ENCODE measurements around the gene ANO1.

ANO1 gene

GRCh38 chr11:70201882-70202861, 124.1 kb downstream of the ANO1 start:
- Histone ChIP-seq H2AFZ (ENCODE audit: low read depth, low read length, severe bottlenecking) (peak overlapping the region; percentile 11), H3K79me2 (ENCODE audit: insufficient read depth, low read length) (peaks cover 34% of the 10 kb centered on the region), H3K27me3 (ENCODE audit: low read length) (no peaks in the 10 kb centered on the region), H3F3A (ENCODE audit: insufficient read depth) (no peaks in the 10 kb centered on the region), H4K20me1 (ENCODE audit: low read depth, low read length) (peaks cover 11% of the 10 kb centered on the region; the same call in 1 of the 2 replicates), H3K9me3 (ENCODE audit: insufficient read depth, low read length) (no peaks in the 10 kb centered on the region), H3K4me2 (ENCODE audit: low read depth, low read length, poor library complexity, severe bottlenecking) (no peak overlapping the region), H3K36me3 (ENCODE audit: low read length) (peaks cover 2% of the 10 kb centered on the region; the same call in 1 of the 2 replicates), H3K9ac (ENCODE audit: low read length) (no peak overlapping the region), H3K9me2 (replicated peaks; ENCODE audit: insufficient read depth, low read length) (no peaks in the 10 kb centered on the region), H3K4me3 (ENCODE audit: insufficient read depth, low read length, poor library complexity, severe bottlenecking) (no peak overlapping the region), H3K27ac (ENCODE audit: low read depth, low read length) (no peak overlapping the region)
- TF ChIP-seq CTCF (IDR thresholded peaks at IDR 0.05; ENCODE audit: insufficient read depth, low read length, poor library complexity, severe bottlenecking) (no peak), EZH2phosphoT487 (conservative IDR thresholded peaks at IDR 0.05; ENCODE audit: low read length) (no peak)

- Histone ChIP-seq H3K9me3 (ENCODE audit: insufficient read depth, low read length) (no peaks in the 10 kb centered on the region), H3K9me2 (replicated peaks; ENCODE audit: insufficient read depth, low read length) (no peaks in the 10 kb centered on the region), H3K27ac (ENCODE audit: low read depth, low read length) (peak within 1 kb of the TSS; percentile 71), H3K9ac (ENCODE audit: low read length) (peak within 1 kb of the TSS; percentile 98), H2AFZ (ENCODE audit: low read depth, low read length, severe bottlenecking) (peak within 1 kb of the TSS; percentile 59), H3K27me3 (ENCODE audit: low read length) (no peaks in the 10 kb centered on the region), H4K20me1 (ENCODE audit: low read depth, low read length) (peaks cover 11% of the 10 kb centered on the region; the same call in 1 of the 2 replicates), H3K36me3 (ENCODE audit: low read length) (peaks cover 2% of the 10 kb centered on the region; the same call in 1 of the 2 replicates), H3K4me3 (ENCODE audit: insufficient read depth, low read length, poor library complexity, severe bottlenecking) (peak within 1 kb of the TSS; percentile 99), H3K4me2 (ENCODE audit: low read depth, low read length, poor library complexity, severe bottlenecking) (peak within 1 kb of the TSS; percentile 71), H3F3A (ENCODE audit: insufficient read depth) (no peaks in the 10 kb centered on the region), H3K79me2 (ENCODE audit: insufficient read depth, low read length) (peaks cover 34% of the 10 kb centered on the region)
- TF ChIP-seq EZH2phosphoT487 (conservative IDR thresholded peaks at IDR 0.05; ENCODE audit: low read length): no peak
- no peak for TF ChIP-seq CTCF (IDR thresholded peaks at IDR 0.05; ENCODE audit: insufficient read depth, low read length, poor library complexity, severe bottlenecking)
These were observed 125.0 kb downstream of the ANO1 start, which contains the start of gene FADD for GRCh38 chr11:70202920-70203750. FADD (plus strand) TSS chr11:70203296; CDS start chr11:70203460, 164 bp downstream.

- Histone ChIP-seq H2AFZ (ENCODE audit: low read depth, low read length, severe bottlenecking) (peak overlapping the region; percentile 59), H3K9me2 (replicated peaks; ENCODE audit: insufficient read depth, low read length) (no peaks in the 10 kb centered on the region), H3K36me3 (ENCODE audit: low read length) (peaks cover 2% of the 10 kb centered on the region; the same call in 1 of the 2 replicates), H3F3A (ENCODE audit: insufficient read depth) (no peaks in the 10 kb centered on the region; the same call in 1 of the 2 replicates), H3K4me3 (ENCODE audit: insufficient read depth, low read length, poor library complexity, severe bottlenecking) (peak overlapping the region; percentile 99), H3K79me2 (ENCODE audit: insufficient read depth, low read length) (peaks cover 34% of the 10 kb centered on the region), H3K4me2 (ENCODE audit: low read depth, low read length, poor library complexity, severe bottlenecking) (peak overlapping the region; percentile 71), H3K27ac (ENCODE audit: low read depth, low read length) (peak overlapping the region; percentile 71), H3K9ac (ENCODE audit: low read length) (peak overlapping the region; percentile 98), H4K20me1 (ENCODE audit: low read depth, low read length) (peaks cover 11% of the 10 kb centered on the region; the same call in 1 of the 2 replicates), H3K27me3 (ENCODE audit: low read length) (no peaks in the 10 kb centered on the region), H3K9me3 (ENCODE audit: insufficient read depth, low read length) (no peaks in the 10 kb centered on the region)
- TF ChIP-seq EZH2phosphoT487 (conservative IDR thresholded peaks at IDR 0.05; ENCODE audit: low read length) (no peak), CTCF (IDR thresholded peaks at IDR 0.05; ENCODE audit: insufficient read depth, low read length, poor library complexity, severe bottlenecking) (no peak)
These were observed 125.8 kb downstream of the ANO1 start for GRCh38 chr11:70203751-70204465.

Data from SU-DHL-6 (cell line).